Liver (tissue), 9 donors: ENCODE results near the gene UAP1. TPM values are rescaled to one million over a fixed set of nuclear protein-coding genes. Genes with fewer than 3 reads are reported as not detected.

ENCODE experiments used
- DNase-seq: peaks from one replicate; pipeline ENCODE4 v3.0.0-alpha.2; 2017; ENCODE audit warnings: low spot score
- H3K27ac ChIP-seq, 2 donors: one replicate each; pipeline ENCODE4 v1.7.0; 2013; ENCODE audit warnings: inconsistent platforms in 2 of 2, low read length in 2 of 2, control low read depth in 1 of 2, low read depth in 1 of 2, mild to moderate bottlenecking in 1 of 2
- H3K27me3 ChIP-seq, 4 donors: one replicate each; pipeline versions ENCODE4 v1.6.1 to v1.7.0; 2013; ENCODE audit warnings: low read length in 3 of 4, inconsistent platforms in 1 of 4, mild to moderate bottlenecking in 1 of 4, moderate library complexity in 1 of 4; ENCODE audit not compliant: control insufficient read depth in 4 of 4, insufficient read depth in 4 of 4
- H3K36me3 ChIP-seq, 4 donors: one replicate each; pipeline versions ENCODE4 v1.6.1 to v1.7.0; 2013; ENCODE audit warnings: low read length in 3 of 4, mild to moderate bottlenecking in 3 of 4, low read depth in 1 of 4, moderate library complexity in 1 of 4; ENCODE audit not compliant: control insufficient read depth in 4 of 4, insufficient read depth in 3 of 4
- H3K4me1 ChIP-seq, 4 donors: one replicate each; pipeline versions ENCODE4 v1.6.1 to v1.7.0; 2013; ENCODE audit warnings: low read length in 3 of 4, mild to moderate bottlenecking in 3 of 4, moderate library complexity in 1 of 4; ENCODE audit not compliant: control insufficient read depth in 4 of 4, insufficient read depth in 4 of 4
- H3K4me3 ChIP-seq, 3 donors: one replicate each; pipeline versions ENCODE4 v1.6.1 to v1.7.0; 2013; ENCODE audit warnings: low read length in 3 of 3, control low read depth in 1 of 3, low read depth in 1 of 3, mild to moderate bottlenecking in 1 of 3
- H3K9ac ChIP-seq, 2 donors: one replicate each; pipeline ENCODE4 v1.7.0; 2013; ENCODE audit warnings: low read length in 2 of 2, mild to moderate bottlenecking in 2 of 2, moderate library complexity in 2 of 2, control low read depth in 1 of 2, low read depth in 1 of 2
- H3K9me3 ChIP-seq, 4 donors: one replicate each; pipeline versions ENCODE4 v1.6.1 to v1.7.0; 2013; ENCODE audit warnings: low read length in 3 of 4; ENCODE audit not compliant: control insufficient read depth in 4 of 4
- ATF3 ChIP-seq: IDR thresholded peaks from 2 replicates; pipeline ENCODE4 v1.6.1; 2016; ENCODE audit warnings: antibody characterized with exemption
- CTCF ChIP-seq: fragments of 150-350 bp; IDR thresholded peaks from 2 replicates; pipeline ENCODE4 v1.5.1; 2017; ENCODE audit warnings: improper control_type of control experiment, low read depth, low read length; ENCODE audit not compliant: missing input control
- EGR1 ChIP-seq, 2 donors: IDR thresholded peaks; 2 replicates each; pipeline ENCODE4 v1.6.1; 2016 to 2018; ENCODE audit warnings: antibody characterized with exemption in 2 of 2, low read depth in 2 of 2
- FOXA1 ChIP-seq: IDR thresholded peaks from 2 replicates; pipeline ENCODE4 v1.6.1; 2016; ENCODE audit warnings: antibody characterized with exemption
- FOXA2 ChIP-seq: IDR thresholded peaks from 2 replicates; pipeline ENCODE4 v1.6.1; 2016; ENCODE audit warnings: antibody characterized with exemption
- GABPA ChIP-seq, 2 donors: IDR thresholded peaks in 1 of 2; conservative IDR thresholded peaks in 1 of 2; 2 replicates each; pipeline ENCODE4 v1.6.1; 2016; ENCODE audit warnings: antibody characterized with exemption in 2 of 2, mild to moderate bottlenecking in 1 of 2, moderate library complexity in 1 of 2
- HNF4A ChIP-seq, 2 donors: conservative IDR thresholded peaks; 2 replicates each; pipeline ENCODE4 v1.6.1; 2016; ENCODE audit warnings: antibody characterized with exemption in 2 of 2, mild to moderate bottlenecking in 2 of 2
- HNF4G ChIP-seq: IDR thresholded peaks from 2 replicates; pipeline ENCODE4 v1.6.1; 2016; ENCODE audit warnings: antibody characterized with exemption
- JUND ChIP-seq, 2 donors: IDR thresholded peaks; 2 replicates each; pipeline ENCODE4 v1.6.1; 2016; ENCODE audit warnings: antibody characterized with exemption in 2 of 2
- MAX ChIP-seq: IDR thresholded peaks from 2 replicates; pipeline ENCODE4 v1.6.1; 2016; ENCODE audit warnings: antibody characterized with exemption
- NR2F2 ChIP-seq: IDR thresholded peaks from 2 replicates; pipeline ENCODE4 v1.6.1; 2016; ENCODE audit warnings: antibody characterized with exemption
- RAD21 ChIP-seq, 2 donors: IDR thresholded peaks; 2 replicates each; pipeline ENCODE4 v1.6.1; 2016; ENCODE audit warnings: antibody characterized with exemption in 2 of 2, mild to moderate bottlenecking in 2 of 2
- REST ChIP-seq: IDR thresholded peaks from 2 replicates; pipeline ENCODE4 v1.6.1; 2016; ENCODE audit warnings: antibody characterized with exemption, mild to moderate bottlenecking
- RXRA ChIP-seq, 2 donors: IDR thresholded peaks; 2 replicates each; pipeline ENCODE4 v1.6.1; 2017 to 2018; ENCODE audit warnings: antibody characterized with exemption in 2 of 2, mild to moderate bottlenecking in 1 of 2
- SP1 ChIP-seq: IDR thresholded peaks from 2 replicates; pipeline ENCODE4 v1.6.1; 2018; ENCODE audit warnings: antibody characterized with exemption, mild to moderate bottlenecking
- TAF1 ChIP-seq: conservative IDR thresholded peaks from 2 replicates; pipeline ENCODE4 v1.6.1; 2016; ENCODE audit warnings: antibody characterized with exemption, mild to moderate bottlenecking
- ZBTB33 ChIP-seq: IDR thresholded peaks from 2 replicates; pipeline ENCODE4 v1.6.1; 2016; ENCODE audit warnings: antibody characterized with exemption
- WGBS: extraction: QIAGEN DNeasy Blood & Tissue Kit; methylation state at CpG from one replicate; pipeline ENCODE4 v1.1.7; 2013; 5-methylcytosine and 5-hydroxymethylcytosine counted together
- polyA plus RNA-seq, 2 donors: library from polyadenylated mRNA; stranded (reverse) in 1 of 2; unstranded in 1 of 2; fragments of 200-250 nt in 1 of 2; fragments of >200 nt in 1 of 2; fragmentation: Nextera tagmentation in 1 of 2; extraction: Ambion mirVana in 1 of 2; gene quantifications; one replicate each; pipeline versions ENCODE4 v1.2.1 to v1.2.3, GENCODE V29; 2013 to 2015
- total RNA-seq, 2 donors: library from RNA; depleted of rRNA; stranded (reverse); fragments of >200 nt; gene quantifications; one replicate each; pipeline ENCODE4 v1.2.3, GENCODE V29; 2014
- donor health status: healthy.
- donor health status: healthy.
- donor health status: healthy.
- donor health status: healthy.
- donor health status: healthy.

Gene UAP1
- total and polyA plus RNA-seq, 4 donors = 28.9 to 120 (median 51.7) TPM

GRCh38 chr1:162568802-162569201 lies 7.3 kb downstream of the UAP1 start:
- Histone ChIP-seq H3K9me3 (no peaks in the 10 kb centered on the region), H3K4me3 (no peak overlapping the region), H3K36me3 (peaks cover 2 to 25% (median 11%) of the 10 kb centered on the region in 4 donors), H3K27me3 (no peaks in the 10 kb centered on the region), H3K27ac (no peak overlapping the region), H3K9ac (no peak overlapping the region), H3K4me1 (peaks cover 6 to 44% (median 12%) of the 10 kb centered on the region in 4 donors)
- 71% methylated on average over 4 of the region's 4 CpGs for WGBS
- TF ChIP-seq RXRA (IDR thresholded peaks at IDR 0.05) (no peak), ATF3 (no peak), HNF4A (conservative IDR thresholded peaks at IDR 0.05) (no peak), SP1 (no peak), ZBTB33 (no peak), TAF1 (no peak), RAD21 (IDR thresholded peaks at IDR 0.05) (no peak), CTCF (no peak), FOXA1 (no peak), MAX (no peak), JUND (IDR thresholded peaks at IDR 0.05) (no peak), GABPA (IDR thresholded peaks at IDR 0.05 in 1 of 2, conservative IDR thresholded peaks at IDR 0.05 in 1 of 2) (no peak), REST (no peak), NR2F2 (no peak), EGR1 (IDR thresholded peaks at IDR 0.05; ENCODE audit: low read depth in 2 of 2) (no peak)
- DNase-seq = no peak

GRCh38 chr1:162570718-162571117 lies 9.2 kb downstream of the UAP1 start:
- Histone ChIP-seq H3K9me3 (no peaks in the 10 kb centered on the region), H3K36me3 (peaks cover 4 to 25% (median 11%) of the 10 kb centered on the region in 4 donors), H3K9ac (no peak overlapping the region), H3K27ac (no peak overlapping the region), H3K4me1 (peaks cover 6 to 26% (median 9%) of the 10 kb centered on the region in 4 donors), H3K27me3 (no peaks in the 10 kb centered on the region), H3K4me3 (no peak overlapping the region)
- WGBS = 92% methylated on average over 1 of the region's 1 CpG
- DNase-seq = no peak
- TF ChIP-seq HNF4G = no peak
- TF ChIP-seq MAX = no peak
- no peak for TF ChIP-seq ZBTB33
- TF ChIP-seq HNF4A (conservative IDR thresholded peaks at IDR 0.05) = no peak
- TF ChIP-seq JUND (IDR thresholded peaks at IDR 0.05) = no peak
- no peak for TF ChIP-seq FOXA2
- TF ChIP-seq RAD21 (IDR thresholded peaks at IDR 0.05) = no peak
- TF ChIP-seq CTCF = no peak
- no peak for TF ChIP-seq EGR1 (IDR thresholded peaks at IDR 0.05; ENCODE audit: low read depth in 2 of 2)
- no peak for TF ChIP-seq FOXA1
- TF ChIP-seq NR2F2 = no peak
- TF ChIP-seq ATF3 = no peak
